ENCODE results near the gene STK32C.

DNA sequence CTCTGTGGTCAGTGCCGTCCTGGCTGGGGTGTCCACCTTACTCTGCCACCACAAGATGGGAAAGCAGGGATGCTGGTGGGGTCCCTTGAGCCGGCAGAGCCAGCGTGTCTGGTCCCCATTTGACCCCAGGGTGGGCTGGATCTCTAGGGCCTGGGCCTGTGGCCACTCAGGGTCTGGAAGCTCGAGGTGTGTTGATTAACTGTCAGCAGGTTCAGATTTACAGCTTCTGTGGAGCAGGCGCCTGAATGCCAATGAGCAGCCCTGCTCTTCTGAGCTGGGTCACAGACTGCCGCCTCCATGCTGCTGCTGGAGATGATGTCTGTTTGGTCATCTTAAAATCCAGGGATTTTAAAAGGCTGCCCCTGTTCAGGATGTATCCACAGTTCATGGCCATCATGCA lies 132.3 kb downstream of the STK32C start:
- no peak for TF ChIP-seq EP300 (IDR thresholded peaks at IDR 0.05; ENCODE audit: borderline replicate concordance in 1 of 2, control insufficient read depth in 1 of 2, low read depth in 2 of 2, low read length in 2 of 2)
- TF ChIP-seq SP1 (IDR thresholded peaks at IDR 0.05; ENCODE audit: low read depth, low read length), result no peak
- TF ChIP-seq EZH2 (IDR thresholded peaks at IDR 0.05; ENCODE audit: borderline replicate concordance, control insufficient read depth, low read depth, low read length), result no peak
- no peak for TF ChIP-seq CBFB (IDR thresholded peaks at IDR 0.05; ENCODE audit: low read depth)
- TF ChIP-seq POLR2A (IDR thresholded peaks at IDR 0.05; ENCODE audit: low read depth, low read length), result no peak

Data from GM12878 (cell line).